HepG2 (cell line): ENCODE results near the gene NFKB2. TPM values are rescaled to one million over a fixed set of nuclear protein-coding genes. Genes with fewer than 3 reads are reported as not detected.

Experiments
- ASH2L ChIP-seq: fragments of 300-600, 200-600 bp; sonication (generic); IDR thresholded peaks from 2 replicates; pipeline ENCODE4 v1.7.0; 2017; ENCODE audit warnings: low read depth, mild to moderate bottlenecking, moderate library complexity, mixed read lengths, low read length; ENCODE audit not compliant: insufficient read length
- ATF3 ChIP-seq: sonication (generic); formaldehyde crosslinking; IDR thresholded peaks from 2 replicates; pipeline ENCODE4 v1.4.0; 2020; ENCODE audit warnings: missing genetic modification reagents
- ATF4 ChIP-seq, 2 experiments: fragments of 450-650 bp in 1 of 2; sonication (generic) in 1 of 2; formaldehyde crosslinking; IDR thresholded peaks; 2 replicates each; pipeline versions ENCODE4 v1.5.0 to v1.8.0; 2020 to 2022; ENCODE audit warnings: mild to moderate bottlenecking in 1 of 2, missing genetic modification reagents in 1 of 2
- DZIP1 ChIP-seq: sonication (generic); formaldehyde crosslinking; IDR thresholded peaks from 2 replicates; pipeline ENCODE4 v1.5.0; 2020; ENCODE audit warnings: mild to moderate bottlenecking, missing genetic modification reagents
- E2F2 ChIP-seq: sonication (generic); formaldehyde crosslinking; IDR thresholded peaks from 2 replicates; pipeline ENCODE4 v1.4.0; 2020; ENCODE audit warnings: missing genetic modification reagents, borderline replicate concordance
- GTF3A ChIP-seq: sonication (generic); formaldehyde crosslinking; conservative IDR thresholded peaks from 2 replicates; pipeline ENCODE4 v1.4.0; 2020; ENCODE audit warnings: mild to moderate bottlenecking, missing genetic modification reagents
- KDM5A ChIP-seq: fragments of 200-600 bp; sonication (generic); IDR thresholded peaks from 2 replicates; pipeline ENCODE4 v1.7.0; 2018; ENCODE audit warnings: antibody characterized with exemption, mild to moderate bottlenecking, low read length, borderline replicate concordance
- MAFG ChIP-seq: sonication (generic); formaldehyde crosslinking; IDR thresholded peaks from 2 replicates; pipeline ENCODE4 v1.5.1; 2020; ENCODE audit warnings: mild to moderate bottlenecking, missing genetic modification reagents
- MXD4 ChIP-seq: IDR thresholded peaks from 2 replicates; pipeline ENCODE4 v1.6.1; 2016; ENCODE audit warnings: mild to moderate bottlenecking, missing biosample characterization, missing genetic modification reagents
- POGK ChIP-seq: sonication (generic); formaldehyde crosslinking; conservative IDR thresholded peaks from 2 replicates; pipeline ENCODE4 v1.8.0; 2022; ENCODE audit warnings: mild to moderate bottlenecking, moderate library complexity, missing genetic modification reagents
- SP2 ChIP-seq: sonication (generic); formaldehyde crosslinking; IDR thresholded peaks from 2 replicates; pipeline ENCODE4 v1.5.1; 2020; ENCODE audit warnings: mild to moderate bottlenecking, missing genetic modification reagents
- ZBTB21 ChIP-seq: sonication (generic); formaldehyde crosslinking; IDR thresholded peaks from 2 replicates; pipeline ENCODE4 v1.4.0; 2020; ENCODE audit warnings: missing genetic modification reagents
- ZFX ChIP-seq: sonication (generic); formaldehyde crosslinking; IDR thresholded peaks from 2 replicates; pipeline ENCODE4 v1.4.0; 2020; ENCODE audit warnings: mild to moderate bottlenecking, low read depth, missing genetic modification reagents, moderate library complexity
- ZIK1 ChIP-seq: sonication (generic); formaldehyde crosslinking; IDR thresholded peaks from 2 replicates; pipeline ENCODE4 v1.5.0; 2020; ENCODE audit warnings: mild to moderate bottlenecking, low read depth, missing genetic modification reagents, borderline replicate concordance
- ZNF513 ChIP-seq: sonication (generic); formaldehyde crosslinking; conservative IDR thresholded peaks from 2 replicates; pipeline ENCODE4 v1.5.0; 2020; ENCODE audit warnings: missing genetic modification reagents
- ZNF577 ChIP-seq: sonication (generic); formaldehyde crosslinking; IDR thresholded peaks from 2 replicates; pipeline ENCODE4 v1.4.0; 2020; ENCODE audit warnings: mild to moderate bottlenecking, low read depth, missing genetic modification reagents, borderline replicate concordance
- ZNF652 ChIP-seq: IDR thresholded peaks from 2 replicates; pipeline ENCODE4 v1.6.1; 2016; ENCODE audit warnings: low read depth, borderline replicate concordance
- ZNF7 ChIP-seq: IDR thresholded peaks from 2 replicates; pipeline ENCODE4 v1.6.1; 2016; ENCODE audit warnings: missing biosample characterization, missing genetic modification reagents
- ZSCAN29 ChIP-seq: sonication (generic); formaldehyde crosslinking; conservative IDR thresholded peaks from 2 replicates; pipeline ENCODE4 v1.4.0; 2020; ENCODE audit warnings: mild to moderate bottlenecking, missing genetic modification reagents
- polyA plus RNA-seq, 8 experiments: library from polyadenylated mRNA; depleted of rRNA in 3 of 8; stranded (reverse) in 7 of 8; unstranded in 1 of 8; fragments of >200 nt; fragmentation: Illumina TruSeq in 4 of 8; extraction: Trizol in 4 of 8; gene quantifications; 2 replicates each; pipeline versions ENCODE4 v1.2.1 to v1.2.3, GENCODE V29; 2011 to 2016; ENCODE audit warnings: low read depth in 4 of 8, missing spikeins in 1 of 8, mixed read lengths in 1 of 8; ENCODE audit not compliant: insufficient read depth in 1 of 8
- total RNA-seq, 5 experiments: library from RNA; depleted of rRNA; stranded (reverse); fragments of >200 nt; fragmentation: Illumina TruSeq; extraction: Trizol; gene quantifications; 2 replicates each; pipeline ENCODE4 v1.2.3, GENCODE V29; 2016; ENCODE audit warnings: low read depth in 1 of 5

NFKB2 gene
- total and polyA plus RNA-seq, 2 of the 13 experiments (the other 11 are each of a cell fraction or from before 2014, with no cell fraction given): 7.7 to 12.5 TPM

GRCh38 chr10:102432162-102432950, 36.9 kb downstream of the NFKB2 start, which contains the start of gene CUEDC2 (continued):
- TF ChIP-seq POGK (CRISPR knock-in tag): 0 out of 2 replicates have a peak, but pooled peaks have one; percentile 38
- no peak; the same call in 1 of the 2 replicates for TF ChIP-seq ZSCAN29 (CRISPR knock-in tag)
- TF ChIP-seq ASH2L: peak; percentile 74
- peak; percentile 56; the same call in 1 of the 2 replicates for TF ChIP-seq MXD4
- TF ChIP-seq MAFG (CRISPR knock-in tag): no peak
- TF ChIP-seq E2F2 (CRISPR knock-in tag): no peak
- TF ChIP-seq ZFX (CRISPR knock-in tag): peak; percentile 91
- TF ChIP-seq KDM5A: peak; percentile 62; the same call in 1 of the 2 replicates
- TF ChIP-seq ZNF7 (CRISPR knock-in tag): no peak
- TF ChIP-seq ZNF513 (CRISPR knock-in tag): no peak
- TF ChIP-seq ATF3 (CRISPR knock-in tag): 0 out of 2 replicates have a peak, but pooled peaks have one; percentile 20
- TF ChIP-seq ZIK1: peak; percentile 74; the same call in 1 of the 2 replicates
- no peak for TF ChIP-seq ZBTB21 (CRISPR knock-in tag)
- TF ChIP-seq GTF3A: no peak
- no peak for TF ChIP-seq ZNF577
- peak; percentile 73; the same call in 1 of the 2 replicates for TF ChIP-seq ZNF652
- TF ChIP-seq SP2 (CRISPR knock-in tag): no peak
- peak in 1 of 2 experiments; percentile 46; a peak in 2 of 4 replicates for TF ChIP-seq ATF4 (CRISPR knock-in tag; IDR thresholded peaks at IDR 0.05)
- peak; percentile 79; the same call in 1 of the 2 replicates for TF ChIP-seq DZIP1 (CRISPR knock-in tag)
